HG02840 (cell line): ENCODE results near the gene COP1.

Experiments
- ATAC-seq: cut with Tn5 transposase; IDR thresholded peaks from one replicate; pipeline ENCODE4 v1.9.1; 2021; ENCODE audit warnings: mild to moderate bottlenecking, moderate library complexity, moderate number of reproducible peaks; ENCODE audit not compliant: unreplicated experiment, low FRiP score

Gene COP1

DNA sequence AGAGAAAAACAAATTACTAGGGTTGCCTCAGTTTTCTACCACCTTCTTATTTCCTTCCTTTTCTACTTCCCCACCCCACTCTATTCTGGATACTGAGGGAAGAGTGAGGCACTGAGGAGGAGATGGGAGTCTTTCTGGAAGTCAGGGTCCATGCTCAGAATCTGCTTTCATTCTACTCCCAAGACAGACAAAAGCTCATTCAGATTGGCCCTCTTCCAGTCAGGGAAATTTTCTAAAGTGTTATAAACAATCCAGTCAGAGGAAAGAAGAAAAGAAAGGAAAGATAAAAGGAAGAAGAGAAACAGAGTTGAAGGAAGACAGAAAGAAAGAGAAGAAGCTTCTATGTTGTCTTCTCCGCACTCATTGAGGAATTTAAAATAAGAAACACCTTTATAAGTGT is 228.6 kb downstream of the COP1 start:
- ATAC-seq, result no peak

GRCh38 chr1:175976865-175977642 is 230.0 kb downstream of the COP1 start:
- ATAC-seq, result no peak

DNA sequence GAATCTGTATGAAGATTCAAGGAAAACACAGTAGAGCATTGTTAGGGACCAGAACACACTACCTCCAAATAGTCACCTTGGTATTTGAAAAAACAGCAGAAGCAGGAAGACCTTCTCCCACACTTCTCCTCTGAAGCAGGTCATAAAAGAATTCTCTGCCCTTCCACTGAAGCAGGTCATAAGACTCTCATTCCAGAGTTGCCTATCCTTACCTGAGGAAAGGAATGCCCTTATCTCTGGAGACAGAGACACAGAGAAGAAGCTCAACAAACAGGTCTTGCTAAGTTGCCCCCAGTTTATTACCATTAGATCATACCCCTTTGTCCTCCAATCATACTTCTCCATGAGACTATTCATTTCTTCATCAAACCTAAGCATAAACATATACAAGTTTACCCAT is 237.9 kb downstream of the COP1 start:
- no peak for ATAC-seq

GRCh38 chr1:175968486-175969172 is 238.5 kb downstream of the COP1 start:
- ATAC-seq, result no peak

- no peak for ATAC-seq
Measured at GRCh38 chr1:175963740-175964139, 243.3 kb downstream of the COP1 start.

- ATAC-seq, result no peak
Measured at GRCh38 chr1:175960169-175960568, 246.9 kb downstream of the COP1 start.

- no peak for ATAC-seq
Measured at GRCh38 chr1:175951627-175952026, 255.5 kb downstream of the COP1 start.

GRCh38 chr1:175947771-175948170 is 259.3 kb downstream of the COP1 start:
- ATAC-seq, result no peak

- no peak for ATAC-seq
Measured at GRCh38 chr1:175944591-175944990, 262.5 kb downstream of the COP1 start.

GRCh38 chr1:175941164-175941563 is 265.9 kb downstream of the COP1 start:
- no peak for ATAC-seq

DNA sequence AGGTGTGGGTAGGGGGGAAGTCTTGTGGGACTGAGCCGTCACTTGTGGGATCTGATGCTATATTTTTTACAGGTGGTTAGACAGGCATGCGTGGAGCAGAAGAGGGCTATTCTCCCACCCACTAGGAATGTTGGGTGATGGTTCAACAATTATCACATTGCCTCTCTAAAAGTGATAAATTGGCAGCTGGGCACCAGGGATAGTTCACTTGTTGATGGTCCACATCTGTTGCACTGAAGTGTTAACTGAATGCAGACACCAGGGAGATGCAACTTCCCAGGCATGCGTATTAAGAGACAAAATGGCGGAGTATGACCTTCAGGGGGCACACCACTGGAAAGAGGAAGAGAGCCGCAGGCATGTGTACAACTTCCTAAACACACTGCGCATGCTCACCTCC is 270.4 kb downstream of the COP1 start:
- no peak for ATAC-seq

DNA sequence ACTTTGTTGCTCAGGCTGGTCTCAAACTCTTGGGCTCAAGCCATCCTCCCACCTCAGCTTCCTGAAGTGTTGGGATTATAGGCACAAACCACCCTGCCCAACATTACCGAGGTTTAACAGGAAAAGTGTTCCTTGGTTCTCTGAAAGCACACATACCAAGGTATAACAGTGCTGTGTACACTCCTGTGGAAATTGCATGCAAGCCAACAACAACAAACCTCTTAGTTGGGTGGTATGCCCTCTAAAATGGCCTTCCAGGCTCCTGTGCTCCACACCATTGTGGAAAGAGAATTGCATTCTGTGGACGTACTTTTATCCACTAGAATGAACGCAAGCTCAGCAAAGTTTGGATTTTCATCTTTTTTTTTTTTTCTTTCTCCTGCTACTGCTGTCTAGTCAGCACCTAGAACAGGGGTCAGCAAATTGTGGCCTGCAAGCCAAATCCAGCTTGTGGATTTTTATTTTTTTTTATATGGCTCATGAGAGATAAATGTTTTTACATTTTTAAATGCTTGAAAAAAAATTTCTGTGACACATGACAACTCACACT is 271.4 kb downstream of the COP1 start:
- ATAC-seq, result no peak

DNA sequence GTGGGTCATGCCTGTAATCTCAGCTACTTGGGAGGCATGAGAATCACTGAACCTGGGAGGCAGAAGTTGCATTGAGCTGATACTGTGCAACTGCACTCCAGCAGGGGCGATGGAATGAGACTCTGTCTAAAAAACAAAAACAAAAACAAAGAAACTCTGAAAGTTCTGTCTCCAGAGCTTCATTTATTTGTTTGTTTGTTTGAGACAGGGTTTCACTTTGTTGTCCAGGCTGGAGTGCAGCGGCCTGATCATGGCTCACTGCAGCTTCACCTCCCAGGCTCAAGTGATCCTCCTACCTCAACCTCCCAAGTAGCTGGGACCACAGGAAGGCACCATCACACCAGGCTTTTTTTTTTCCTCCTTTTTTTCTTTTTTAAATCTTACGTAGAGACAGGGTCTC is 271.9 kb downstream of the COP1 start:
- no peak for ATAC-seq

DNA sequence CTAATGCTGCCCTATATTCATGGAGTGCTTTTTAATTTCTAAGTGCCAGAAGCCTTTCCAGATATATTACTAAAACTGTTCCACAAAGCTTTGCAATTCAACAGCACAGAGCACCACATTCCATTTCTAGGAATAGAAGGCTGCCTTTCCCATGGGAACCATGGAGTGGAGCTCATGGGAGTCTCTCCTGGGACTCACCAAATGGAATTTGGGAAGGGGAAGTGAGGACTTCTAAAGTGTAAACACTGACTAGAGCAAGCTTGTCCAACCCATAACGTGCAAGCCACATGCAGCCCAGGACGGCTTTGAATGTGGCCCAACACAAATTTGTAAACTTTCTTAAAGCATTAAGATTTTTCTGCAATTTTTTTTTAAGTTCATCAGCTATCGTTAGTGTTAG is 273.3 kb downstream of the COP1 start:
- ATAC-seq, result no peak

DNA sequence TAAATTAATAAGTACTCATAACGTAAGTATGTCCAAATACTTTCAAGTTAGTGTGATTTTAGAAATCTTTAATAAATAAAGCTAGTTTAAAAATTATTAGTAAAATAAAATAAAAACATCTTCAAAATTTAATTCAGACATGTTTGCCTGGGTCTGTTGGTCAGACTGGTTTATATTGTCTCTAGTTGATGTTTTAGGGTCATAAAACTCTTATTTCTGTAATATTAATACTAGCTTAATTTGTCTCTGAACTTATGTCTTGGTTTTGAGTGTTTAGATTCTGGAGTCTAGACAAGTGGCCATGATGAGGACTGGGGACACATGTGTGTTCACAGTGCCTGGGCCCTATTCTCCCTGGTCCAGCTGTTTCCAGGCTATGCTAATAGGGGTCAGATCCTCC is 279.1 kb downstream of the COP1 start:
- ATAC-seq, result no peak

- no peak for ATAC-seq
Measured at GRCh38 chr1:175922254-175922881, 284.7 kb downstream of the COP1 start.

DNA sequence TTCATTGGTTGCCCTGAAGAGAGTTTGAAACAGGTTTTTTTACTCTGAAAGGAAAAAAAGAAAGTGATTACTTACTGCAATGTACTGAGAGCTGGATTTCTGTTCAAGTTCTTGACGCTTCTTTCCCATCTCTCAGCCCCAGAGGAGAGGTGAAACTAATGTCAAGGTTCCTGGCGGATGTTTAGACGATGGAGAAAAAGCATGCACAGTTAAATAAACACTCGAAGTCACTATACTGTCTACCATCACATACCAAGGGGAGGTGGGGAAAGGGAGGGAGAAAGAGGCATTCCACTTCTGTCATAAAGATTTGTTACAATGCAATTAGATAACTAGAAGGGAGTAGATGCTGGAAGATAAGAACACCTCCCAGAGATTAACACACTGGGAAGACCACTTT is 286.7 kb downstream of the COP1 start:
- ATAC-seq, result no peak

DNA sequence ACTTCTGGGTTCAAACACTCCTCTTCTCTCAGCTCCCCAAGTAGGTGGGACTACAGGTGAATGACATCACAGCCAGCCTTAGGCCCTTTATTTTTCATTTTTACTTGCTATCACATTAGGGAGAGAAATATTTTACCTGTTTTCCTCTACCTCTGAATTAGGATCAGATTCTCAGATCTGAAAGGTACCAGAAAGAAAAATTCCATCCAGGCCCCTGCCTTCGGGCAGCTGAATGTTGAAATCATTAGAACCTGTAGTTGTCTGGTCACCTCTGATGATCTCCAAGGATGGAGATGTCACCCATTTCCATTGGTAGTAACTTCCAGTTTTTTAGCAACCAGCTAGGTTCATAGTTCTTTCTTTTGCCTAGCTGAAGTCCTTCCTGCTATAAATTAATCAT is 288.1 kb downstream of the COP1 start:
- ATAC-seq, result no peak

- no peak for ATAC-seq
Measured at GRCh38 chr1:175918364-175918801, 288.7 kb downstream of the COP1 start.

- ATAC-seq, result no peak
Measured at GRCh38 chr1:175914115-175914514, 293.0 kb downstream of the COP1 start.

DNA sequence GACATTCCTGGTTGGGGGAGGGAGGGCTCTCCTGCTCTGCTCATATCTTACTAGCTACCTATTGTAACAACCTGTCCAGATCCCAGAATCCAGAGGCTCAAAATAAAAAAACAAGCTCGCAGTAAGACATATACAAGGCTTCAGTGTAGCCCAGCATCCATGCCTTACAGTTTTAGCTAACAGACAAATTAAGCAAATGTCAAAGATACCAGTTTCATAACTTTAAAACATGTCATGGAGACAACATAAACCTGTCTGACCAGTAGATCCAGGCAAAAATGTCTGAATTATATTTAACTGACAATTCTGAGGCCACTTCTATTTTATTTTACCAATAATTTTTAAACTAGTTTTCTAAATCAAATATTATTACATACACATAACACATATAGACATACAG is 295.9 kb downstream of the COP1 start:
- no peak for ATAC-seq
